GM21526 (cell line): Measurements from ENCODE around the gene HARS2.
"Not testable (repeated sequence)": the region's sequence is repeated elsewhere in the genome, so short reads cannot be mapped to it uniquely, and the experiment has no call there.

Source experiments
- ATAC-seq: cut with Tn5 transposase; IDR thresholded peaks from one replicate; pipeline ENCODE4 v1.9.1; 2021; ENCODE audit warnings: moderate library complexity; ENCODE audit not compliant: unreplicated experiment, low FRiP score

HARS2 gene, protein sequence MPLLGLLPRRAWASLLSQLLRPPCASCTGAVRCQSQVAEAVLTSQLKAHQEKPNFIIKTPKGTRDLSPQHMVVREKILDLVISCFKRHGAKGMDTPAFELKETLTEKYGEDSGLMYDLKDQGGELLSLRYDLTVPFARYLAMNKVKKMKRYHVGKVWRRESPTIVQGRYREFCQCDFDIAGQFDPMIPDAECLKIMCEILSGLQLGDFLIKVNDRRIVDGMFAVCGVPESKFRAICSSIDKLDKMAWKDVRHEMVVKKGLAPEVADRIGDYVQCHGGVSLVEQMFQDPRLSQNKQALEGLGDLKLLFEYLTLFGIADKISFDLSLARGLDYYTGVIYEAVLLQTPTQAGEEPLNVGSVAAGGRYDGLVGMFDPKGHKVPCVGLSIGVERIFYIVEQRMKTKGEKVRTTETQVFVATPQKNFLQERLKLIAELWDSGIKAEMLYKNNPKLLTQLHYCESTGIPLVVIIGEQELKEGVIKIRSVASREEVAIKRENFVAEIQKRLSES

GRCh38 chr5:140690941-140691924, at the start of gene HARS2, which contains the start of gene HARS1:
TSS of gene HARS2 (plus strand) at chr5:140691455. CDS start at chr5:140691649, 194 bp downstream.
TSS of gene HARS1 (minus strand) at chr5:140691370. CDS start at chr5:140691304, 66 bp downstream.
- ATAC-seq, result peak; percentile 96

DNA sequence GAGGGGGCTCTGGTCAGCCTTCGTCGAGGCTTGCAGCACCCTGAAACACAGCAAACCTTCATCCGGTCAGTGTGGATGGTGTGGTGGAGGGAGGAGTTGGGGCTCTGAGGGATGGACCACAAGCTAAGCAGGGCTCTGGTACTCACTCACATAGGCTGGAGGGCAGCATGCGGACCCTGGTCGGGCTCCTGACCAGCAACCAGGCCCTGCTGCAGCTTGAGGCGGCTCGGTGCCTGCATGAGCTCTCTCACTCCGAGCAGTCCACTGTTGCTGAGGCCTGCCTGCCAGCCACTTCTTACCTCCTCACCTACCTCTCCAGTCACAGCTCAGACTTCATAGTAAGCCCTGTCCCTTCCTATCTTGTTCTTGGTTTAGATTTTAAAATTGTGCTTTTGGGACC, 49.5 kb upstream of the HARS2 start:
- no peak for ATAC-seq

DNA sequence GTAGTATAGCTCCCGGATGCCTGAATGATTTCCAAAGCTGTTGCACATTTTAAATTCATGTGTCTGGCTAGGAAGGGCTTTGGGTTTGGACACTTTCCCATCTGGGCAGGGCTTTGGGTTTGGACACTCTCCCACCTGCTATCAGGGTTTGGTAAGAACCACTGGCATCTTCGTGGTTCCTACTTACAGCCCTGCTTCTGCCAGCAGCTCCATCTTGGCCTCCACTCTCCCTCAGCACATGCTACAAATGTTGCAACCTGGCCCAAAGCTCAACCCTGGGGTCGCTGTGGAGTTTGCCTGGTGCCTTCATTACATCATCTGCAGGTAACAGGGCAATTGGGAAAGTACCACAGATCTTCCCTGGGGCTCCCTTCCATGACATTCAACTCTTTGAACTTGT, 48.5 kb upstream of the HARS2 start:
- ATAC-seq, result no peak

DNA sequence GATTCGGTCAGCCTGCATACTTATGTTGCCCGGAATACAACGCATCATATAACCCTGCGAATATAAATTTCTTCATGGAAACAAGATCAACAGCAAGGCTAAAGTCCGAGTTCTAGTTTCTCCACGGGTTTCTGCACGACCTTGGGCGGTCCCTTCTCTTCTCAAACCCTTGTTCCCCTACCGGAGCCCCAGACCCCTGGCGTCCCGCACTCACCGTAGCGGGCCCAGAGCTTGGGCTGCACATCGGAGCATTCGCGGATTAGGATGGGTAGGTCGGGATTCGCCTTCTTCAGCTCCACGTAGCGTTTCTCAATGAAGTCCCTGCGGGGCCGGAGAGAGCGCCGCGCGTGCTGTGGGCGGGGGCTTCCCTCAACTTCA, 44.2 kb upstream of the HARS2 start:
- ATAC-seq, result peak; percentile 9

DNA sequence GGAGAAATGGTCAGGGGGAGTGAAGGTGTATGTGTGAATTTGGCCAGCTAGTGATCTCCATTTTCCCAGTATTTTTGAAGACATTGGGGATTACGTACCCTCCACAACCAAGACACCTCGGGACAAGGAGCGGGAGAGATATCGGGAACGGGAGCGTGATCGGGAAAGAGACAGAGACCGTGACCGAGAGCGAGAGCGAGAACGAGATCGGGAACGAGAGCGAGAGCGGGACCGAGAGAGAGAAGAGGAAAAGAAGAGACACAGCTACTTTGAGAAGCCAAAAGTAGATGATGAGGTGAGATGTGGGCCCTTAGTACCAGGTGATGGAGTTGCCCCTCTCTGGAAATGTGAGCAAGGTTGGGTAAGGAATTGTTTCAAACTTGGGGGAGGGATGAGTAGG, 32.4 kb upstream of the HARS2 start:
- ATAC-seq, result no peak

GRCh38 chr5:140660371-140660770, 30.9 kb upstream of the HARS2 start:
- ATAC-seq, result not testable (repeated sequence)

GRCh38 chr5:140664030-140664358, 27.3 kb upstream of the HARS2 start:
- ATAC-seq, result no peak

- peak; percentile 95 for ATAC-seq
Measured at GRCh38 chr5:140664359-140665119, 26.7 kb upstream of the HARS2 start, which contains the start of gene WDR55. TSS of gene WDR55 (plus strand) at chr5:140664904. CDS start at chr5:140664913, 9 bp downstream.

- not testable (repeated sequence) for ATAC-seq
Measured at GRCh38 chr5:140671035-140671434, 20.2 kb upstream of the HARS2 start.

- ATAC-seq, result no peak
Measured at GRCh38 chr5:140671472-140672125, 19.7 kb upstream of the HARS2 start.

DNA sequence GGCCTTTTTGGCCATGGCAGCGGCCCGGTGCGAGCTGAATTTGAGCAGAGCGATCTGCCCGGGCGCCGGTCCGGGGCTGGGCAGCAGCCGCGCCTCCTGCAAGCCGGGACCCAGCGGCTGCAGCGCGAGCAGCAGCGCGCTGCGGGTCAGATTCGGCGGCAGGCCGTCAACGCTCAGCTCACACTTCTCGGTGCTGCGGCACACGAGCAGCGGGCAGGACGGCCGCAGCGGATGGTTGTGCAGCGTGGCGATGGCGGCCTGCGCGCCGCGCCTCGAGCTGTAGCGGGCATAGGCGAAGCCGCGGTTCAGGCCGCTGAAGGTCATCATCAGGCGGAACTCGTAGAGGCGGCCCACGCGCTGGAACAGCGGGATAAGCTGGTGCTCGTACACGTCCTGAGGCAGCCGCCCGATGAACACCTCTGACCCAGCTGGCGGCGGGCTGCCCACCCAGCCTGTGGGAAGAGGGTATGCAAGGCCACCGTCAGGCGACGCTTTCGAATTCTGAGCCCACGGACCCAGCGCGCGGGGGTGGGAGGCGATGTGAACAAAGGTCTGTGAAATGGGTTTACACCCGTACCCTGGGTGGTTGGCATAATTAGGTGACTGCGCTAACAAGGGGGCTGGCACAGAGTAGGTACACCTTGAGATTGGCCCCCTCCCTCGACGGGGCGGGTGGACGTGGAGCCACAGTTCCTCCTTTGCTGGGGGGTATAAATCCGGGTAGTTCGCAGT, 18.6 kb upstream of the HARS2 start:
- ATAC-seq, result no peak

DNA sequence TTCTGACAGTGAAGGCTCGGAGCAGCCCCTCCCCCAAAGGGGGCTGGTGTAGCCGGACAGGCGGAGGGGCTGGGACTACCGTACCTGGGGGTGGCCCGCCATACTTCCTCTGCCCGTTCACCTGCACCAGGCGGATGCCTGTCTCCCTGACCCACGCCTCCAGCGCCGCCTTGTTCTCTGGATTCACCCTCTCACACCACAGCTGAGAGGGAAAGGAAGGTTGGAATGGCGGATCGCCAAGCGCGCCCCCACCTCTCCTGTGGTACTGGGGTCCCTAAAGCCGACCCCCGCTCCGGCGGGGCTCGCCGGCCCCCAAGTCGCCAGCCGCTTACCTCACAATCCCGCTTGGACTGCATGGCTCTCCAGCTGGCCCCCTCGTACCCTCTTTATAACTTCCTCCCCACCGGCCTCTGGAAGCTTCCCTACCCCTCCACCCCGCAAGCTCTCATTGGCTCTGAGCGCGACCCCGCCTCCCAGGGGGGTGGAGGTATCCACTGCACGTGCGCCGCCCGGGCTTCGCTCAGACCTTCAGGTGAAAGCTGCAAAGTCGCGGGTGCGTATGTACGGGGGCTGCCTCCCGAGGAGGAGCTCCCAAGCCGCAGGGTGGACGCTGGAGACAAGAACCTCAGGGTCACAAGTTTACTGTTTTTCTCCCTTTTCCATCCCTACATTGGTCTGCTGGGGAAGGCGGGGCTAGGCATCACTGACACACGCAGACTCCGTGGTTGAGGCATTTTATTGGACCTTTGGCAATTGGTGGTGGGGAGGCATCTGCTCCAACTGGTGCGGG, 17.9 kb upstream of the HARS2 start, which contains the start of gene DND1:
Gene DND1 (minus strand): TSS at position 390 of the 790 bp plus-strand sequence. CDS start 34 bp downstream, at position 356.
- no peak for ATAC-seq

DNA sequence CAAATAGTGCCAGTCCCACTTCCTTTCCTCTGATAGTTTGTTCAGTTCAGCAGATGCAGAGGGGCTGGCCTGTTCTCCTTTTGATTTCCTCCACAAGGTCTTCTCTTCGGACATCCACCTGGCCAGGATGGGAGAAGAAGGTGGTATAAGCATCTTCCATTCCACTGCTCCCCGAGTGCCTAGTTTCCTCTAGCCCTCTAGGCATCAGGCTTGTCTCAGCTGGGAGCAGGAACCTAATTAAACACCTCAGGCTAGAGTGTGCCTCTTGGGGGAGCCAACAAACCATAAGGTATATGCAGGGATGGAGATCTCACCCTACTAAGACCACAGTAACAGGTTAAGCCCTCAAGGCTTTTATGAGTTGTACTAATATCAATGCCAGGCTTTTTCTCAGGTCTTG, 17.0 kb upstream of the HARS2 start:
- no peak for ATAC-seq

DNA sequence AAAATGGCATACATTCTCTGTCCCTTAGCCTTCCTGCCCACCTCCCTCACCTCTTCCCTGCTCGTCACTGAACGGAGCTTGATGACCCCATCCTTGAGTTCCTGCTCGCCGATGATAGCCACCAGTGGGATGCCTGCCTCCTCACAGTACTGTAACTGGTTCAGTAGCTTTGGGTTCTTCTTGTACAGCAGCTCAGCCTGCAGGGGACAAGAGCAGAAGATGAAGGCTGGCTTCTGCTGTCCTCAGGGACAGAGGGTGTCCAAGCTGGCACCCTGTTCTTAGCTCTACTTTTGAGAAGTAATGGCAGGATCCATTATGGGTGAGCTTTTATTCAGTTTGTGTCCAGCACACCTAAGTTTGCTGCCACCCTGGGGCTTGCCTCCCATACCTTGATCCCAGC, 16.6 kb upstream of the HARS2 start:
- ATAC-seq, result no peak

DNA sequence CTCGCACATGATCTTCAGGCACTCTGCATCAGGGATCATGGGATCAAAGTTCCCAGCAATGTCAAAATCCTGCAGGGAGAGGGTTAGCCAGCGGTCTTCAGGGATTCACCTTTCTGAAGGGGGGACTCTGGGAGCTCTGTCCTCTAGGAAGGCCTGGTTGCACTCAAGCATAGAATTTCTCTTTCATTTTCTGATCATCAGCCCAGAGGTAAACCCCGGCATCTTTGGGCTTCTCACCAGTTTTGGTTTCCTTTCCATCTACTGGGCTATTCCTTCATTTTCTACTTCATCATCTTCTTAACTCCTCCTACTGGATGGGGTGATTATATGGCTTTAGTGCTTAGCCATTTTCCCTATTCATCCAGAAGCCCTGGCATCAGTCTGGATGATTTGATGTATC, 13.3 kb upstream of the HARS2 start:
- ATAC-seq, result no peak

- no peak for ATAC-seq
Measured at GRCh38 chr5:140678993-140679392, 12.3 kb upstream of the HARS2 start.

GRCh38 chr5:140690376-140690932, 801 bp upstream of the HARS2 start:
- no peak for ATAC-seq

DNA sequence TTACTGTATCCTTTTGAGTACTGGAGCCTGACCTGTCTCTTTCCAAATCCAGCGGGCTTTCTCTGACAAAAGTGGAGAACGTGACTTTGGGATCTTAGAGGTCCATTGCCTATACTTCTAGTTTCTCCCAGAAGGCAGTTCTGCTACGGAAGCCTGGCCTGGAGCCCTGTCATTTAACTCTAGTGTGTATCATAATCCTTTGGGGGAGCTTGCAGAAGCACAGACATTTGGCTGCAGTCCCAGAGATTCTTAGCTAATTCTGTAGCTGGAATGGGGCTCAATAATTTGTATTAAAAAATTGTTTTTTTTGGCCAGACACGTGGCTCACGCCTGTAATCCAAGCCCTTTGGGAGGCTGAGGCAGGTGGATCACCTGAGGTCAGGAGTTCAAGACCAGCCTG, 3.0 kb downstream of the HARS2 start:
- no peak for ATAC-seq
